ENCODE results near the gene BPTF.
"Not testable (repeated sequence)": the region's sequence is repeated elsewhere in the genome, so short reads cannot be mapped to it uniquely, and the experiment has no call there.

The BPTF gene

DNA sequence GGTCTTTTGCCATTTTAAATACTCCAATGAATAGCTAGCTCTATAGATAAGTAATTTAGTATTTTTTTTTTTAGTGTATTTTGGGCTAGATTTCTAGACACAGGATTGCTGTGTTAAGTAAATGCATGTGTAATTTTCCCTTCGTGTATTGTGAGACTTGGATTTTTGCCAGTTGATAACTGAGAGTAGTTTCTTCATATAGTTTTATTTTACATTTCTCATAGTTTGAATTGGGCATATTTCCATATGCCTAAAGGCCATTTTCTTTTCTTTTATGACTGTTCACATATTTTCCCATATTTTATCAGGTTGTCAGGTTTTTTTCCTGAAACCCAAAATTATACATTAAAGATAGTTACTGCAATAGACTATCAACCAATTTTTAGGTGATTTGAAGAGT, 59.4 kb downstream of the BPTF start:
- no peak for DNase-seq

GRCh38 chr17:67891481-67892119, 66.3 kb downstream of the BPTF start:
- DNase-seq: peak in 1 of 3 experiments; percentile 13

- no peak for DNase-seq
These were observed 77.4 kb downstream of the BPTF start for GRCh38 chr17:67902511-67903231.

DNA sequence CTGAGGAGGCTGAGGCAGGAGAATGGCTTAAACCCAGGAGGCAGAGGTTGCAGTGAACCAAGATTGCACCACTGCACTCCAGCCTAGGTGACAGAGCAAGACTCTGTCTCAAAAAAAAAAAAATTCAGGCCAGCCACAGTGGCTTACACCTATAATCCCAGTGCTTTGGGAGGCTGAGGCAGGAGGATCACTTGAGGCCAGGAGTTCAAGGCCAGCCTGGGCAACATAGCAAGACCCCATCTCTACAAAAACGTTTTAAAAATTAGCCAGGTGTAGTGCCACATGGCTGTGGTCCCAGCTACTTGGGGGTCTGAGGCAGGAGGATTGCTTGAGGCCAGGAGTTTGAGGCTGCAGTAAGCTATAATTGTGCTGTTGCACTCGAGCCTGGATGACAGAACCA, 80.0 kb downstream of the BPTF start:
- DNase-seq: not testable (repeated sequence)

DNA sequence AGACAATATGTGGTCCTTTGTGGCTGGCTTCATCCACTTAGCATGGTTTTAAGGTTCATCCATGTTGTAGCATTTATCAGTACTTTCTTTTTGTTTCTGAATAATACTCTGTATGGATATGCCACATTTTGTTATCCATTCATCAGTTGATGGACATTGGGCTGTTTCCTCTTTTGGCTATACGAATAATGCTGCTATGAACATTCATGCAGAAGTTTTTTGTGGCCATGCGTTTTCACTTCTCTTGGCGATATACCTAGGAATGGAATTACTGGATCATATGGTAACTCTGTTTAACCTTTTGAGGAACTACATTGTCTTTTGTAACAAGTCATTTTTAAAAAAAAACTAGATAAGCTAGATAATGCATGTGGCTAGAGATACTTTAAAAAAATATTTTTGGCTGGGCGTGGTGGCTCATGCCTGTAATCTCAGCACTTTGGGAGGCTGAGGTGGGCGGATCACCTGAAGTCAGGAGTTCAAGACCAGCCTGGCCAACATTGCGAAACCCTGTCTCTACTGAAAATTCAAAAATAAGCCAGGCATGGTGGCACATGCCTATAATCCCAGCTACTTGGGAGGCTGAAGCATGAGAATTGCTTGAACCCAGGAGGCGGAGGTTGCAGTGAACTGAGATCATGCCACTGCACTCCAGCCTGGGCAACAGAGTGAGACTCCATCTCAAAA, 85.0 kb downstream of the BPTF start:
- not testable (repeated sequence) for DNase-seq

DNA sequence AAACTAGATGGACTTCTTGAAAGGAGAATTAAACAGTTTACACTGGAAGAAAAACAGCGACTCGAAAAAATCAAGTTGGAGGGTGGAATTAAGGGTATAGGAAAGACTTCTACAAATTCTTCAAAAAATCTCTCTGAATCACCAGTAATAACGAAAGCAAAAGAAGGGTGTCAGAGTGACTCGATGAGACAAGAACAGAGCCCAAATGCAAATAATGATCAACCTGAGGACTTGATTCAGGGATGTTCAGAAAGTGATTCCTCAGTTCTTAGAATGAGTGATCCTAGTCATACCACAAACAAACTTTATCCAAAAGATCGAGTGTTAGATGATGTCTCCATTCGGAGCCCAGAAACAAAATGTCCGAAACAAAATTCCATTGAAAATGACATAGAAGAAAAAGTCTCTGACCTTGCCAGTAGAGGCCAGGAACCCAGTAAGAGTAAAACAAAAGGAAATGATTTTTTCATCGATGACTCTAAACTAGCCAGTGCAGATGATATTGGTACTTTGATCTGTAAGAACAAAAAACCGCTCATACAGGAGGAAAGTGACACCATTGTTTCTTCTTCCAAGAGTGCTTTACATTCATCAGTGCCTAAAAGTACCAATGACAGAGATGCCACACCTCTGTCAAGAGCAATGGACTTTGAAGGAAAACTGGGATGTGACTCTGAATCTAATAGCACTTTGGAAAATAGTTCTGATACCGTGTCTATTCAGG, 85.9 kb downstream of the BPTF start:
- no peak for DNase-seq

DNA sequence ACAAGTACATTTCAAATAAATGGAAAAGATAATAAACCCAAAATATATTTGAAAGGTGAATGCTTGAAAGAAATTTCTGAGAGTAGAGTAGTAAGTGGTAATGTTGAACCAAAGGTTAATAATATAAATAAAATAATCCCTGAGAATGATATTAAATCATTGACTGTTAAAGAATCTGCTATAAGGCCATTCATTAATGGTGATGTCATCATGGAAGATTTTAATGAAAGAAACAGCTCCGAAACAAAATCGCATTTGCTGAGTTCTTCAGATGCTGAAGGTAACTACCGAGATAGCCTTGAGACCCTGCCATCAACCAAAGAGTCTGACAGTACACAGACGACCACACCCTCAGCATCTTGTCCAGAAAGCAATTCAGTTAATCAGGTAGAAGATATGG, 86.8 kb downstream of the BPTF start:
- no peak for DNase-seq

GRCh38 chr17:67912656-67913055, 87.4 kb downstream of the BPTF start:
- no peak for DNase-seq

GRCh38 chr17:67920212-67920611, 94.9 kb downstream of the BPTF start:
- no peak for DNase-seq

GRCh38 chr17:67922503-67922902, 97.2 kb downstream of the BPTF start:
- no peak for DNase-seq

- not testable (repeated sequence) for DNase-seq
These were observed 103.5 kb downstream of the BPTF start for GRCh38 chr17:67928842-67929241.

- no peak for DNase-seq
These were observed 105.9 kb downstream of the BPTF start for GRCh38 chr17:67931227-67931626.

- peak in 1 of 3 experiments; percentile 13 for DNase-seq
These were observed 117.5 kb downstream of the BPTF start for GRCh38 chr17:67942810-67943209.

- no peak for DNase-seq
These were observed 118.7 kb downstream of the BPTF start for GRCh38 chr17:67944035-67944434.

DNA sequence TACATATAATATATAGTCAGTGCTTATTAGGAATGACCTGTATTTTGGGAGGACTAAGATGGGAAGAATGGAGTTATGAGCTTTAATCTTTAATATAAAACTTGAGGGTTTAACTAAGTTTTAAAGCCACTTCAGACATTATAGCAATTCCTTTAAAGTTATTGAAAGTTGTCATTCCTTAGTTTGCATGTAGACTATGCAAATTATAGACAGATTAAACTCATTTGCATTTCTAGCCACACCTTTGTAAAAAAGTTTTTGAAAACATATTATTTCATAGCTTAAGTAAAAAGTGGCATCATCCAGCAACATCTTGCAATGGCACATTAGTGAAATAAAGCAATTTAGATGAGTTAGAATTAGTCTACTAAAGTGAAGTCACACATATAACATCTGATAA, 121.2 kb downstream of the BPTF start:
- DNase-seq: no peak

- DNase-seq: no peak
These were observed 122.1 kb downstream of the BPTF start for GRCh38 chr17:67947325-67947813.

GRCh38 chr17:67950945-67951344, 125.6 kb downstream of the BPTF start:
- DNase-seq: no peak

DNA sequence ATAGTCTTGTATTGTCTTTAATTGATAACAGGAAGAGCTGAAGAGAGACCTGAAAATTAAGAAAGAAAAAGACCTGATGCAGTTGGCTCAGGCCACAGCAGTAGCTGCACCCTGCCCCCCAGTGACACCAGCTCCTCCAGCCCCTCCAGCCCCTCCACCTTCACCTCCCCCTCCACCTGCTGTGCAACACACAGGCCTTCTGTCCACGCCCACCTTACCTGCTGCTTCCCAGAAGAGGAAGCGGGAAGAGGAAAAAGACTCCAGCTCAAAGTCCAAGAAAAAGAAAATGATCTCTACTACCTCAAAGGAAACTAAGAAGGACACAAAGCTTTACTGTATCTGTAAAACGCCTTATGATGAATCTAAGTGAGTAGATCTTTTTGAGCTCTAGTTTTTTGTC, 134.2 kb downstream of the BPTF start:
- DNase-seq: no peak

DNA sequence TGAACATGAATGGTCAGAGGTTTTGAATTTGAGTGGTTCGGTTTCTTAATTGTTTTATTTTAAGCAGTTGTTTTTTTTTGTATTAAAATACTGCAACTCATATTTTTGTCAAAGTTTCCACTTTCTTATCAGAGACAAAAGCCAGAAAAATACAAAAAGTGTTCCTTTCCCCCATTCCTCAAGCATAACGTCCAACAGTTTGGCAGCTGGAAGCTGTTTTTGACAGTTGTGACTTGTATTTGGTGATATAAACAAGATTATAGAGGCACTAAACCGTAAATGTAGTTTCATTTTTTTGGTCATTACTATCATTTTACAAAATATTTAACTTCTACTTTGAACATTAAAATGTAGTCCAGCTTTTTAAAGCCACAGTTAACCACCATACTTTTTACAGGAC, 135.0 kb downstream of the BPTF start:
- DNase-seq: not testable (repeated sequence)

DNA sequence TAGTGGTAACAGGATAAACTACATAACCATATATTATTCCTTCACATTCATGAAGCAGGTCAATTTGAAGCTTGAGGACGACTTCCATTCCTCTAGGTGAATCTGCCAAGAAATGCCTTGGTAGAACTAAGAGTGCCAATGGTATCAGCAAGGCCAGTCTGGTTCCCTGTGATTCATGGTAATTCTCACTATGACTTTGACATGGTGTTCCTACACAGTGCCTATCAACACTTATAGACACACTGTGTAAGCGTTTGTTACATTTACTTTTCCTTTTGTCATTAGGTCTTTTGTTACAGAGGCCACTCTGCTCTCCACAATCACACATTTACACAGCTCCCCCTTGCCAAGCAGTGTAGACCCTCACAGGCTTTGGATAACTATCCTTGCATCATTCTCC, 136.9 kb downstream of the BPTF start:
- not testable (repeated sequence) for DNase-seq

DNA sequence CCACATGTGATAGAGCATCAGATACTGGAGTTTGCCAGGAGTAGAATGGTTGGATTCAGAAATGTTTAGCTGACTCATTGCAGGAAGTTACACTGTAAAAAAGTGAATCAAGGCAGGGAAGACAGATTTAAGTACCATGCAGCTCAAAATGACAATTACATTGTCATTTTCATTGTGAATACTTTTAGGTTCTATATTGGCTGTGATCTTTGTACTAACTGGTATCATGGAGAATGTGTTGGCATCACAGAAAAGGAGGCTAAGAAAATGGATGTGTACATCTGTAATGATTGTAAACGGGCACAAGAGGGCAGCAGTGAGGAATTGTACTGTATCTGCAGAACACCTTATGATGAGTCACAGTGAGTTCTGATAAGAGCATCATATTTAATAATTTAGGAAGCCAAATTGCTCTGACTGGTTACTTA, 137.9 kb downstream of the BPTF start:
- DNase-seq: peak; percentile 32 to 85 (median 65)

DNA sequence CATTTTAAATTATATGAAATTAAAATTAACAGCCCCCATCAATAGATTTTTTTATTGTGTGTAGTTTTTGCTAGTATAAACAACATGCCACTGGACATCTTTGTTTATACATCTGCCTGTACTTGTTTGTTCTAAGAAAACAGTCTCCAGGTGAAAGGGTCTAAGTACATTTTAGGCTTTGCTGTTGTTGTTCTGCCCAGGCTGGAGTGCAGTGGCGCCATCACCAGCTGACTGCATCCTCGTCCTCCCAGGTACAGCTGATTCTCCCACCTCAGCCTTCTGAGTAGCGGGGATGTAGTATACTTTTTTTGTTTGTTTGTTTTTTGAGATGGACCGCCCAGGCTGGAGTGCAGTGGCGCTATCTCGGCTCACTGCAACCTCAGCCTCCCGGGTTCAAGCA, 145.5 kb downstream of the BPTF start:
- peak in 1 of 3 experiments; percentile 12 for DNase-seq

- DNase-seq: no peak
These were observed 148.9 kb downstream of the BPTF start for GRCh38 chr17:67974185-67974584.
